Thyroid gland (tissue), 4 donors: Measurements from ENCODE around the gene TEKT3.

ENCODE experiments used
- CTCF ChIP-seq, 6 experiments: fragments of 200-600 bp in 3 of 6; fragments of 450-650 bp in 3 of 6; sonication (generic) in 3 of 6; IDR thresholded peaks; one replicate each; pipeline ENCODE4 v1.5.1; 2016 to 2019; ENCODE audit warnings: antibody characterized with exemption in 6 of 6, mild to moderate bottlenecking in 2 of 6, inconsistent platforms in 1 of 6, moderate library complexity in 1 of 6
- POLR2A ChIP-seq, 2 donors: fragments of 450-650 bp; IDR thresholded peaks; one replicate each; pipeline ENCODE4 v1.6.1; 2017; ENCODE audit warnings: antibody characterized with exemption in 2 of 2, mild to moderate bottlenecking in 2 of 2, moderate library complexity in 1 of 2

- TF ChIP-seq POLR2A (IDR thresholded peaks at IDR 0.05) (no peak), CTCF (IDR thresholded peaks at IDR 0.05) (no peak)
Observed at GRCh38 chr17:15256689-15257088, 84.7 kb downstream of the TEKT3 start.
